Parathyroid adenoma (tissue), 2 donors: ENCODE data around the gene MXRA8.
"Not testable (repeated sequence)": the region's sequence is repeated elsewhere in the genome, so short reads cannot be mapped to it uniquely, and the experiment has no call there.

Source experiments
- H2AFZ ChIP-seq: fragments of 300-600 bp; sonication (generic); one replicate; pipeline ENCODE4 v1.7.0; 2017; ENCODE audit warnings: antibody characterized with exemption, mild to moderate bottlenecking
- H3K27ac ChIP-seq: fragments of 300-600 bp; sonication (generic); one replicate; pipeline ENCODE4 v1.7.0; 2017
- H3K27me3 ChIP-seq: fragments of 300-600 bp; sonication (generic); one replicate; pipeline ENCODE4 v1.7.0; 2017; ENCODE audit warnings: low read length; ENCODE audit not compliant: control insufficient read depth, insufficient read depth
- H3K36me3 ChIP-seq: fragments of 300-600 bp; sonication (generic); one replicate; pipeline ENCODE4 v1.7.0; 2017; ENCODE audit warnings: low read length; ENCODE audit not compliant: control insufficient read depth, insufficient read depth
- H3K4me1 ChIP-seq: fragments of 300-600 bp; sonication (generic); one replicate; pipeline ENCODE4 v1.7.0; 2017; ENCODE audit warnings: control low read depth
- H3K4me2 ChIP-seq: fragments of 300-600 bp; sonication (generic); one replicate; pipeline ENCODE4 v1.7.0; 2017; ENCODE audit warnings: low read length
- H3K4me3 ChIP-seq: fragments of 300-600 bp; sonication (generic); one replicate; pipeline ENCODE4 v1.7.0; 2017; ENCODE audit warnings: low read depth, low read length
- H3K79me2 ChIP-seq: fragments of 300-600 bp; sonication (generic); one replicate; pipeline ENCODE4 v1.7.0; 2017; ENCODE audit warnings: control low read depth
- H3K9ac ChIP-seq: fragments of 300-600 bp; sonication (generic); one replicate; pipeline ENCODE4 v1.7.0; 2017; ENCODE audit warnings: mild to moderate bottlenecking
- H3K9me3 ChIP-seq: fragments of 300-600 bp; sonication (generic); one replicate; pipeline ENCODE4 v1.7.0; 2017; ENCODE audit warnings: low read length; ENCODE audit not compliant: control insufficient read depth
- CTCF ChIP-seq: fragments of 300-600 bp; sonication (generic); IDR thresholded peaks from one replicate; pipeline ENCODE4 v1.7.0; 2017; ENCODE audit warnings: antibody characterized with exemption, mild to moderate bottlenecking
- donor health status: primary hyperparathyroidism.

Gene MXRA8

GRCh38 chr1:1318777-1319645, 39.3 kb downstream of the MXRA8 start:
- Histone ChIP-seq H3K9me3 (no peaks in the 10 kb centered on the region), H2AFZ (no peak overlapping the region), H3K9ac (no peak overlapping the region), H3K36me3 (no peaks in the 10 kb centered on the region), H3K27ac (no peak overlapping the region), H3K27me3 (no peaks in the 10 kb centered on the region), H3K4me3 (no peak overlapping the region), H3K79me2 (peaks cover 18% of the 10 kb centered on the region), H3K4me2 (no peak overlapping the region), H3K4me1 (no peaks in the 10 kb centered on the region)
- TF ChIP-seq CTCF = no peak

- no peak overlapping the region for H3K4me3 ChIP-seq
- no peak overlapping the region for H3K27ac ChIP-seq
These were observed 40.2 kb downstream of the MXRA8 start for GRCh38 chr1:1318131-1318652.

GRCh38 chr1:1317420-1317819, 40.9 kb downstream of the MXRA8 start:
- no peaks in the 10 kb centered on the region for H3K4me1 ChIP-seq

More at GRCh38 chr1:1318131-1318652, 40.2 kb downstream of the MXRA8 start:
- Histone ChIP-seq H3K9me3 (no peaks in the 10 kb centered on the region), H3K9ac (no peak overlapping the region), H2AFZ (no peak overlapping the region), H3K79me2 (peaks cover 14% of the 10 kb centered on the region), H3K36me3 (no peaks in the 10 kb centered on the region), H3K4me1 (no peaks in the 10 kb centered on the region), H3K4me2 (no peak overlapping the region), H3K27me3 (no peaks in the 10 kb centered on the region)
- TF ChIP-seq CTCF = no peak

GRCh38 chr1:1316199-1316598, 42.2 kb downstream of the MXRA8 start:
- not testable (repeated sequence) for H3K9me3 ChIP-seq, H3K79me2 ChIP-seq, H3K4me1 ChIP-seq, H3K4me3 ChIP-seq, H3K27me3 ChIP-seq, H2AFZ ChIP-seq, H3K9ac ChIP-seq, H3K27ac ChIP-seq, H3K4me2 ChIP-seq, H3K36me3 ChIP-seq

More at GRCh38 chr1:1317420-1317819, 40.9 kb downstream of the MXRA8 start:
- no peaks in the 10 kb centered on the region for H3K36me3 ChIP-seq
- H3K4me3 ChIP-seq = no peak overlapping the region
- H3K27me3 ChIP-seq = no peaks in the 10 kb centered on the region
- H3K27ac ChIP-seq = no peak overlapping the region
- H3K79me2 ChIP-seq = peaks cover 9% of the 10 kb centered on the region
- no peak overlapping the region for H3K9ac ChIP-seq
- no peaks in the 10 kb centered on the region for H3K9me3 ChIP-seq
- H3K4me2 ChIP-seq = no peak overlapping the region
- TF ChIP-seq CTCF = no peak
- no peak overlapping the region for H2AFZ ChIP-seq

- no peak overlapping the region for H2AFZ ChIP-seq
- no peak overlapping the region for H3K4me2 ChIP-seq
- no peak overlapping the region for H3K27ac ChIP-seq
- H3K9ac ChIP-seq = no peak overlapping the region
- no peak for TF ChIP-seq CTCF
- H3K9me3 ChIP-seq = no peaks in the 10 kb centered on the region
- no peaks in the 10 kb centered on the region for H3K4me1 ChIP-seq
- H3K4me3 ChIP-seq = no peak overlapping the region
- H3K27me3 ChIP-seq = no peaks in the 10 kb centered on the region
- H3K36me3 ChIP-seq = no peaks in the 10 kb centered on the region
- H3K79me2 ChIP-seq = no peaks in the 10 kb centered on the region
These were observed 42.9 kb downstream of the MXRA8 start for GRCh38 chr1:1315435-1315954.
